Neuronal stem cell (in vitro differentiated cells): ENCODE data around the gene ZBTB44.

Source experiments
- DNase-seq: peaks from one replicate; pipeline ENCODE4 v3.0.0-alpha.2; 2013; ENCODE audit warnings: low spot score
- H2AFZ ChIP-seq: one replicate; pipeline ENCODE4 v1.6.1; 2013; ENCODE audit warnings: mild to moderate bottlenecking, low read length, inconsistent platforms
- H2AK5ac ChIP-seq: 2 replicates; pipeline ENCODE4 v1.6.1; 2013; ENCODE audit warnings: low read depth, mild to moderate bottlenecking, inconsistent platforms, low read length, moderate library complexity, mixed read lengths
- H2BK120ac ChIP-seq: 2 replicates; pipeline ENCODE4 v1.6.1; 2013; ENCODE audit warnings: low read depth, mild to moderate bottlenecking, inconsistent platforms, low read length, moderate library complexity, mixed read lengths
- H2BK12ac ChIP-seq: one replicate; pipeline ENCODE4 v1.6.1; 2013; ENCODE audit warnings: low read length, inconsistent platforms
- H2BK15ac ChIP-seq: 2 replicates; pipeline ENCODE4 v1.6.1; 2013; ENCODE audit warnings: mild to moderate bottlenecking, low read length, inconsistent platforms, mixed read lengths
- H2BK5ac ChIP-seq: one replicate; pipeline ENCODE4 v1.6.1; 2013; ENCODE audit warnings: inconsistent platforms, mild to moderate bottlenecking, low read length, moderate library complexity
- H3K14ac ChIP-seq: one replicate; pipeline ENCODE4 v1.6.1; 2013; ENCODE audit warnings: low read length, inconsistent platforms
- H3K18ac ChIP-seq: 2 replicates; pipeline ENCODE4 v1.6.1; 2013; ENCODE audit warnings: low read length, inconsistent platforms
- H3K23ac ChIP-seq: 2 replicates; pipeline ENCODE4 v1.6.1; 2013; ENCODE audit warnings: low read depth, mild to moderate bottlenecking, mixed read lengths, low read length, inconsistent platforms; ENCODE audit not compliant: poor library complexity
- H3K27ac ChIP-seq: replicated peaks from 3 replicates; pipeline ENCODE4 v1.5.1; 2013; ENCODE audit warnings: low read length, inconsistent platforms
- H3K27me3 ChIP-seq, 3 experiments: 2 replicates each; pipeline ENCODE4 v1.6.1; 2013; ENCODE audit warnings: low read length in 3 of 3, mild to moderate bottlenecking in 2 of 3, inconsistent platforms in 1 of 3, low read depth in 1 of 3, mixed read lengths in 1 of 3, moderate library complexity in 1 of 3; ENCODE audit not compliant: control insufficient read depth in 3 of 3, insufficient read depth in 3 of 3
- H3K36me3 ChIP-seq, 2 donors: replicated peaks in 1 of 2; 2 replicates each; pipeline ENCODE4 v1.6.1; 2013; ENCODE audit warnings: low read length in 2 of 2; ENCODE audit not compliant: control insufficient read depth in 2 of 2, insufficient read depth in 2 of 2
- H3K4ac ChIP-seq: 2 replicates; pipeline ENCODE4 v1.6.1; 2013; ENCODE audit warnings: inconsistent platforms, mild to moderate bottlenecking, low read length, moderate library complexity
- H3K4me1 ChIP-seq, 2 donors: 1 replicate in 1 of 2; 2 replicates in 1 of 2; pipeline ENCODE4 v1.6.1; 2013; ENCODE audit warnings: low read length in 2 of 2, low read depth in 1 of 2; ENCODE audit not compliant: control insufficient read depth in 2 of 2, insufficient read depth in 1 of 2
- H3K4me2 ChIP-seq: one replicate; pipeline ENCODE4 v1.6.1; 2013; ENCODE audit warnings: mild to moderate bottlenecking, low read length, inconsistent platforms; ENCODE audit not compliant: insufficient read depth, poor library complexity, severe bottlenecking
- H3K4me3 ChIP-seq, 2 donors: 2 replicates each; pipeline ENCODE4 v1.5.1; 2013; ENCODE audit warnings: low read length in 2 of 2, mild to moderate bottlenecking in 2 of 2, inconsistent platforms in 1 of 2, moderate library complexity in 1 of 2
- H3K79me1 ChIP-seq: one replicate; pipeline ENCODE4 v1.6.1; 2013; ENCODE audit warnings: low read depth, mild to moderate bottlenecking, inconsistent platforms, low read length, moderate library complexity
- H3K9ac ChIP-seq: one replicate; pipeline ENCODE4 v1.6.1; 2013; ENCODE audit warnings: mild to moderate bottlenecking, low read depth, low read length, inconsistent platforms; ENCODE audit not compliant: poor library complexity
- H3K9me3 ChIP-seq, 2 donors: replicated peaks in 1 of 2; 2 replicates each; pipeline versions ENCODE3 to v1.6.1; 2013; ENCODE audit warnings: low read length in 2 of 2, mild to moderate bottlenecking in 2 of 2, inconsistent platforms in 1 of 2, low read depth in 1 of 2, mixed read lengths in 1 of 2, moderate library complexity in 1 of 2; ENCODE audit not compliant: control insufficient read depth in 2 of 2, insufficient read depth in 1 of 2
- H4K8ac ChIP-seq: one replicate; pipeline ENCODE4 v1.6.1; 2013; ENCODE audit warnings: low read depth, mild to moderate bottlenecking, inconsistent platforms, low read length, moderate library complexity
- H4K91ac ChIP-seq: one replicate; pipeline ENCODE4 v1.6.1; 2013; ENCODE audit warnings: low read length, low read depth, mild to moderate bottlenecking, inconsistent platforms; ENCODE audit not compliant: poor library complexity
- WGBS, 2 donors: extraction: QIAGEN DNeasy Blood & Tissue Kit; methylation state at CpG; one replicate each; pipeline ENCODE4 v1.1.7; 2013; ENCODE audit warnings: missing lambda C conversion rate in 2 of 2, mixed read lengths in 1 of 2; ENCODE audit not compliant: insufficient read length in 2 of 2, insufficient replicate concordance in 1 of 2; ENCODE audit errors: extremely low coverage in 2 of 2; 5-methylcytosine and 5-hydroxymethylcytosine counted together

The ZBTB44 gene

DNA sequence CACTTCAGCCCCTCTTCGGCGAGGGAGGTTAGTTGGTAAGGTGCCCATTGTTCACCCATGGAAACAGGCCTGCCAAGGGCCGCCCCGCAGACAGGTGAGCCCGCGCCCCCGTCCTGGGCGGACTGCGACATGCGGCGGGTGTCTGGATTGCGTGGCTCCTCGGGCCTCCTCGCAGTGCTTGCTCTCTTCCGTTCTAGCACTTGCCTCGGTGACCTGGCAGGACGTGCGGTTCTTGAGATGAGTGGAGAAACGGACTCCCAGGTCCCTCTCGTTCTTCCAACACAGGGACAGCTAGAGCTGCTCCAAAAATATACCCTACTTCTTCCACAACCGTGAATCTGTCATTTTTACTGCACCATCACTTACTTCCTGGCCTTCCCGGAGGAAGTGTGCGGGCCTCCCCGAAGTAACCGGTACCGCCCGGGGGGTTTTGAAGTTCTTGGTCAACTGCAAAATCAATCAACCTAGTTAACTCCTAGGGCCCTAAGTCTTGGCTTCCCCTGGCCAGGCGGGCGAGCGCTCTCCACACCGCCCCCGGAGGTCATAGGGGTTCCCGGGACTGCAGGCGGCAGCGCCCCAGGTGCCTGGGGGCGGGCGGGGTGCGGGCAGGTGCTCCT is 745 bp upstream of the ZBTB44 start:
- Histone ChIP-seq H3K23ac (no peak overlapping the region), H2AK5ac (peak overlapping the region; percentile 90), H2BK15ac (no peak overlapping the region), H3K9ac (peak overlapping the region; percentile 45), H4K8ac (peak overlapping the region; percentile 99), H2AFZ (peak overlapping the region; percentile 86), H3K79me1 (peaks cover 4% of the 10 kb centered on the region), H3K27me3 (no peaks in the 10 kb centered on the region), H3K14ac (peak overlapping the region; percentile 86), H3K27ac (no peak overlapping the region), H2BK12ac (no peak overlapping the region), H3K4me1 (peaks cover 2 to 6% of the 10 kb centered on the region in 2 donors), H3K9me3 (no peaks in the 10 kb centered on the region), H2BK5ac (no peak overlapping the region), H3K36me3 (no peaks in the 10 kb centered on the region), H2BK120ac (no peak overlapping the region), H4K91ac (no peak overlapping the region), H3K4me2 (no peak overlapping the region), H3K4me3 (peak overlapping the region in 1 of 2 donors; percentile 50), H3K18ac (peak overlapping the region; percentile 77), H3K4ac (no peak overlapping the region)
- no peak for DNase-seq
- WGBS, 2 donors = no CpG with 5 or more reads among the region's 38 CpGs

DNA sequence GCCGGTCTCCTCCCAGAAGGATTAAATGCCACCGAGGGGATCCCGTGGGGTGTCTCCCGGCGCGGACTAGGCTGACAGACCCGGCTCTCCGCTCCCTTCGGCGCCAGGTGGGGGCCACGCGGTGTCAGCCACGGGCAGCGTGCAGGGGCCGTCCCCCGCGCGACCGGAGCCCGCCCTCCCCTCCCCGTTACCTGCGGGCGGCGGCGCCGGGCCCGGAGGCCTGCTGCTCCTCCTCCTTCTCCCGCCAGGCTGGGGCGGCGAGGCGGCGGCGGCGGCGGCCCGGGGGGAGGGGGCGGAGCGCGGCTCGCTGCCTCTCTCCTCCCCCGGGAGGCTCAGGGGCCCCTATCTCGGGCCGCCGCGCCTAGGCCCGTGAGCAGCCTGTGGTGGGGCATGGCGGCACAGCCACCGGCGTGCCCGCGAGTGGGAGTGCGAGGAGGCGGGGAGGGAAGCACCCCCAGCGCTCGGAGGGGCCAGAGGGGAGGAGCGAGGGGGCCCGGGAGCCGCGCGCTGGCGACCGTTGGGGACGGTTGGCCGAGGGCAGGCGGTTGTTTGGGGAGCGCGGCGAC is 450 bp downstream of the ZBTB44 start:
- peaks cover 2 to 7% of the 10 kb centered on the region in 2 donors for H3K4me1 ChIP-seq
- H2BK12ac ChIP-seq = no peak overlapping the region
- no peak overlapping the region for H3K4ac ChIP-seq
- H2BK15ac ChIP-seq = no peak overlapping the region
- no peak overlapping the region for H2BK120ac ChIP-seq
- peak overlapping the region; percentile 54 for H3K4me2 ChIP-seq
- no peak for DNase-seq
- peaks cover 0 to 2% of the 10 kb centered on the region in 2 donors for H3K36me3 ChIP-seq
- H3K9ac ChIP-seq = peak overlapping the region; percentile 92
- H4K91ac ChIP-seq = peak overlapping the region; percentile 92
- H3K18ac ChIP-seq = peak overlapping the region; percentile 92
- H3K4me3 ChIP-seq = peak overlapping the region; percentile 50 to 92
- peak overlapping the region; percentile 89 for H3K27ac ChIP-seq
- no peak overlapping the region for H4K8ac ChIP-seq
- no peak overlapping the region for H3K23ac ChIP-seq
- WGBS, 2 donors = no CpG with 5 or more reads among the region's 68 CpGs
- no peaks in the 10 kb centered on the region for H3K27me3 ChIP-seq
- peak overlapping the region; percentile 90 for H2AFZ ChIP-seq
- no peak overlapping the region for H3K14ac ChIP-seq
- H3K79me1 ChIP-seq = peaks cover 4% of the 10 kb centered on the region
- H3K9me3 ChIP-seq = no peaks in the 10 kb centered on the region
- H2AK5ac ChIP-seq = no peak overlapping the region
- H2BK5ac ChIP-seq = peak overlapping the region; percentile 87

DNA sequence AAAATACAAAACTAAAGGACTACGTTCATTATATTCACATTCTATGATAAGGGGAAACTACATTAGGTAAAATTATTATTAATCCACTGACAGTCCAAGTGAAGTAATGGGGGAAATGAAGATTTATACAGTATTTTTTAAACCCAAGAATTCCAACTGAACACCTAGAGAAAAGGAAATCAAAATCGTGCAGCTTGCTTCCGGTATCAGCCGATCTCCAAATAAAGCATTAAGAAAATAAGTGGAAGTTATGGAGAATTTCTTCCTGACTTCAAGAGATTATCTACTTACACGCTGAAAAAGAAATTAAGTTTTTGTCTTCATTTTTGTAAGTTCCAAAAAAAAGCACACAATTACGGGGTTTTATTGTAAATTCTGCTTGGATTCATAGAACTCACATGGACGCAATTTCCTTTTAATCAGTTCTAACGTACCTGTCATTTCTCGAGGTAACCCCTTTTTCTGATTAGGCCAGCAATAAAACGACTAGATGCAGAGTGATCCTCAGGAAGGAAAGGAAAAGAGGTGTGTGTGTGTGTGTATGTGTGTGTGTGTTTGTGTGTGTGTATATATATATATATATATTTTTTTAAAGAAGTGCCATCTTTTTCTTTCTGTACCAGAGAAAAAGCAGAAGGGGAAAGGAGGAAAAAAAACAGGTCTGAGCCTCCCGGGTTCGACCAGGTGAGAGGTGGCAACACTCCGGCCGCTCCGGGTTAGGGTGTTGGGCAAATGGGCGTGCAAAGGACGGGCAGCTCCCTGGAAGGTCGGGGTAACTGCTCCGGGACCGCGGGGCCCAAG is 1.1 kb downstream of the ZBTB44 start:
- Histone ChIP-seq H3K79me1 (peaks cover 4% of the 10 kb centered on the region), H3K23ac (no peak overlapping the region), H2BK12ac (no peak overlapping the region), H3K4me3 (peak overlapping the region; percentile 50 to 92), H2BK120ac (no peak overlapping the region), H3K4me1 (peaks cover 2 to 7% of the 10 kb centered on the region in 2 donors), H3K14ac (no peak overlapping the region), H2AFZ (peak overlapping the region; percentile 90), H3K27ac (peak overlapping the region; percentile 89), H3K4me2 (peak overlapping the region; percentile 54), H4K91ac (no peak overlapping the region), H3K36me3 (peaks cover 0 to 4% of the 10 kb centered on the region in 2 donors), H3K18ac (peak overlapping the region; percentile 87), H3K27me3 (no peaks in the 10 kb centered on the region), H3K9me3 (no peaks in the 10 kb centered on the region), H4K8ac (no peak overlapping the region), H2AK5ac (no peak overlapping the region), H2BK5ac (peak overlapping the region; percentile 87), H3K4ac (no peak overlapping the region), H3K9ac (peak overlapping the region; percentile 92), H2BK15ac (no peak overlapping the region)
- no peak for DNase-seq
- WGBS, 2 donors = no CpG with 5 or more reads among the region's 21 CpGs

- Histone ChIP-seq H2BK15ac (no peak overlapping the region), H3K36me3 (peaks cover 0 to 4% of the 10 kb centered on the region in 2 donors), H3K4ac (no peak overlapping the region), H3K4me3 (no peak overlapping the region), H3K23ac (no peak overlapping the region), H3K79me1 (peaks cover 4% of the 10 kb centered on the region), H3K9me3 (peaks cover 0 to 11% of the 10 kb centered on the region in 2 donors), H2BK120ac (no peak overlapping the region), H3K4me1 (peaks cover 2 to 7% of the 10 kb centered on the region in 2 donors), H2AK5ac (no peak overlapping the region), H3K18ac (no peak overlapping the region), H3K14ac (no peak overlapping the region), H2BK5ac (no peak overlapping the region), H4K91ac (no peak overlapping the region), H2BK12ac (no peak overlapping the region), H4K8ac (no peak overlapping the region), H3K4me2 (no peak overlapping the region), H3K27ac (no peak overlapping the region), H2AFZ (no peak overlapping the region), H3K27me3 (no peaks in the 10 kb centered on the region), H3K9ac (no peak overlapping the region)
- DNase-seq = no peak
Measured at GRCh38 chr11:130312046-130312445, 2.7 kb downstream of the ZBTB44 start.
